NCI-H146 (cell line): Measurements from ENCODE around the gene HSDL1.

Source experiments
- DNase-seq: peaks from one replicate; lab custom pipeline; 2025; lab: John Stamatoyannopoulos, UW

Gene HSDL1

GRCh38 chr16:84144859-84145639 is at the start of gene HSDL1, which contains the start of gene DNAAF1:
Gene HSDL1, minus strand, starts transcription at chr16:84145177. Its CDS starts 13,856 bp downstream, at chr16:84131321.
Gene DNAAF1, plus strand, starts transcription at chr16:84145308. Its CDS starts 133 bp downstream, at chr16:84145441.
- DNase-seq, result peak; percentile 75

GRCh38 chr16:84194018-84194417 is 49.0 kb upstream of the HSDL1 start:
- DNase-seq, result no peak

GRCh38 chr16:84193480-84193879 is 48.5 kb upstream of the HSDL1 start:
- DNase-seq, result no peak

DNA sequence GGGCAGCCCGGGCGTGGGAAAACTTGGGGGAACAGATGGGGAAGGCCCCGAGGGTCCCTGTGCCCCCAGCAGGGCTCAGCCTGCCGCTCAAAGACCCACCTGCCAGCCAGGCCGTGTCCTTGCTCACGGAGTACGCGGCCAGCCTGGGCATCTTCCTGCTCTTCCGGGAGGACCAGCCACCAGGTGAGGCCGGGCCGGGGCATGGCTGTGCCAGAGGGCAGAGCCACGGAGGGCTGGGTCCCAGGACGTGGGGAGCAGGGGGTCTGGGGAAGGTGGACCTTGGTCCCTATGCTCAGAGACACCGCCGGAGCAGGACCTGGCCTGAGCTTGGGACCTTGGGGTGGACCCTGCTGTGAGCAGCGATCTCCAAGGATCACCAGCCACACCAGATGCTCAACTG is 46.5 kb upstream of the HSDL1 start:
- no peak for DNase-seq

DNA sequence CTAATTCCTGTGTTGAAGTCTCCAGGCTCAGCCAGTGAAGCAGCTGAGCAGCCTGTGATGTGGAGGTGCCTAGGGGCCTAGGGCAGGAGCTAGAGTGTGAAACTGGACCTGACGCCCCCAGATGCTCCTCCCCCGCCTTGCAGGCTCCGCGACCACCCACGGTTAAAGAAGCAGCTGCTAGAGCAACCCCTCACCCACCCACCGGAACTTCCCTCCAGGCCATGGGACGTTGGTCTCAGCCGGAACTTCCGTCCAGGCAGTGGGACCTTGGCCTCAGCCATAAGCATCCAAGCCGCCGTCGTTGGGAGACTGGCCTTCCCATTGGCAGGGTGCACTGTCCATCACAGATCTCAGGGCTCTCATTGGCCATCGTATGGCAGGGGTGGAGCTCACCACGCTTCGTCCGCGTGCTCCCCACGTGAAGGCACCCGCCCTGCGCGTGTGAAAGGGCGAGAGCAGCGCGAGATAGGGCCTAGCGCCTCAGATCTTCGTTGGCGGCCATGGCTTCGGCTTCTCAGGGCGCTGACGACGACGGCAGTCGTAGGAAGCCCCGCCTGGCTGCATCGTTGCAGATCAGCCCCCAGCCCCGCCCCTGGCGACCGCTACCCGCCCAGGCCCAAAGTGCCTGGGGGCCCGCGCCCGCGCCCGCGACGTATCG is 45.9 kb upstream of the HSDL1 start, which contains the start of gene ADAD2:
Gene ADAD2 (plus strand): TSS at position 427 of the 658 bp plus-strand sequence. CDS start 74 bp downstream, at position 501.
- DNase-seq, result no peak

DNA sequence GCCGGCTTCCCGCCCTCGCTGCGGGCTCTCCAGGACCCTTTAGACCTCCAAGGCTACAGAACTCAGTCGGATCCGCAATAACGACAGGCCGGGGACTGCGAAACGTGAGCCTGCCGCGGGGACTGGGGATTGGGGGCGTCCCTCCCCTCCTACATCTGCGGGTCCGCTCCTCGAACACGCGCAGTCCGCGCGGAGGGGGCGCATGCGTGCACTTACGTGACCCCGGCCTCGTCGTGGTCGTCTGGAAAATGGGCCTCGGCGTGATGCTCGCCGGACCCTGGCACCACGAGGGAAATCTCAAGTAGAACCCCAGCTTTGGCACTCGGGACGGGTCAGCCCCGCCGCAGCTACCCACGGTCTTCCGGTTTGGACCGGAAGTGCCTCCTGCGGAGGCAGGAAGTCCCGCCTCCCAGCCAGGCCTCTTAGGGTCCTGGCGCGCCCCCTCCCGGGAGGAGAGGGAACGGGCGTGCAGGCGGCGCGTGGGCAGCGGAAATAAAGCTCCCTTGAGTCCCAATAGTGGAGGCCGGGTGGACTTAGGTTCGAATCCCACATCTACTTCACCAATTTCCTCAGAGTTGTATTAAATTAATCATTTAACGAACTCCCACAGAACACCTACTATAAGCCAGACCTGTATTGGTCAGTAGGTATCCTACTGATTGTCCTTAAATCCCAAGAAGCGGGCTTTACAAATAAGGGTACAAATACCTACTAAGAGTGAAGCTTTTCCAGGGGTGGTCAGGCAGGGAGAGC is 41.9 kb upstream of the HSDL1 start, which contains the start of gene TAF1C:
Gene TAF1C (minus strand): TSS at position 373 of the 753 bp plus-strand sequence. CDS start 2,069 bp downstream, outside the sequence.
- peak; percentile 90 for DNase-seq

DNA sequence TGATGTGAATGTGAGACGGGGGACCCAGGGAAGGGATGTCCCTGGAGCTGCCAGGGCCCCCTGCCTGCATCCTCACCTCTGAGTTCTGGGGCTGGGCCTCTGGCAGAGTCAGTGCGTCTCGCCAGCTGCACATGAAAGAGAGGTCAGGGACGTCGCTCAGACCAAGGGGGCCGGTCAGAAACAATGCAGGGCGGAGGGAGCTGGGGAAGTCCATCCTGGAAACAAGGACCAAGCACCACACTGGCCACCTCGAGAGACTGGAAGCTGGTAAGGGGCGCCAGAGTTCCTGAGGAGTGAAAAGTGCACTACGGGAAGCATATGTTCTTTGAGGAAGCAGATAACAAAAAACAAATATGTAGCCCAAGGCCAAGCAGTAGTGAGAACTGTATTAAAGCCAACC is 39.8 kb upstream of the HSDL1 start:
- DNase-seq, result no peak

GRCh38 chr16:84183911-84184591 is 39.1 kb upstream of the HSDL1 start:
- no peak for DNase-seq

DNA sequence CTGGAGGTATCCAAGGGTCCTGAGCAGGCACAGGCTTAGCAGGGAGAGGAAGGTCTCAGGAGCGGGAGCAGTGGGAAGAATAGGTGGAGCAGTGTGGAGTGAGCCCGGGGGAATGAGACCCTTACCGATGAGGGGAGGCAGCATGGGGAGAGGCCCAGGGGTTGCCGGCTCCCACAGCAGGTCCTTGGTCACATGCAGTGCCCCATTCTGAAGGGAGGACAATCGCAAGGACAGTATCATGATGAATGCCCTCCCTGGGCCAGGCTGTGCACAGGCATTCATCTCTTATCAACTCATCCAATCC is 38.5 kb upstream of the HSDL1 start:
- no peak for DNase-seq

DNA sequence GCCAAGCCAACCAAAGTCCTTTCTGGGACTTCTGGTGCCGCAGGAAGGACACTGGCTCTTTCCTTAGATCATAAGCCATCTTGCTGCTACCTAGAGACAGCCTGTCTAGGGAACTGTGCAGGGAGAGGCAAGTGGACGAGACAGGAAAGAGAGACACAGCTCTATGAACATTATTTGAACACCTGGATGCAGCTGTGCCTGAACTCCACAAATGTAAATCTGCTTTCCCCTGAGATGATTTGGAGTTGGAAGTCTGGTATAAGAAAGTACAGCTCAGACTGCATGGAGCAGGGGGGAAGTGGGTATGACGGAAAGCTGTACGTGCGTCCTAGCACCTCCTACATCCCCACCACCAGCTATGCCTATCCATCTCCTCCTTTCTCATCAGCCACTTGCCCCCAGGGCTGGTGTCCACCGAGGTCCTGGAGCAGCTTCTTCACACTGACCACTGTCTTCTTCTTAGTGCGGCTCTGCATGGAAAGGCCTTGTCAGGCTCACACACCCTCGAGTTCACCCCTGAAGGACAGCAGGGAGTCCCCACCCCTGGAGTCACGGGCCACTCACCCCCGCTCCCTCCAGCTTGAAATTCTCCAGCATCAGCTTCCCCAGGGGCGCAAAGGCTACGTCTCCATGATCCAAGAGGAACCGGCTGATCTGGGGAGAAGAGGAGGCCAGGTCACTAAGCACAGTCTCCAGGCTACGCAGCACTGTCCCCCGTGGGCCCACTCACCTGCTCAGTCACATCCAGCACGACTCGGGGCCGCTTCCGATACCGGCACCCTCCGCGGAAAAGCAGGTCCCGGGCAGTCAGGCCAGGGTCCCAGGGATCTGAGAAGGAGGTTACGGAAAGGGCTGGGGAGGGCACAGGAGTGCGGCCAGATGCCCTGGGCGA is 37.9 kb upstream of the HSDL1 start:
- no peak for DNase-seq

DNA sequence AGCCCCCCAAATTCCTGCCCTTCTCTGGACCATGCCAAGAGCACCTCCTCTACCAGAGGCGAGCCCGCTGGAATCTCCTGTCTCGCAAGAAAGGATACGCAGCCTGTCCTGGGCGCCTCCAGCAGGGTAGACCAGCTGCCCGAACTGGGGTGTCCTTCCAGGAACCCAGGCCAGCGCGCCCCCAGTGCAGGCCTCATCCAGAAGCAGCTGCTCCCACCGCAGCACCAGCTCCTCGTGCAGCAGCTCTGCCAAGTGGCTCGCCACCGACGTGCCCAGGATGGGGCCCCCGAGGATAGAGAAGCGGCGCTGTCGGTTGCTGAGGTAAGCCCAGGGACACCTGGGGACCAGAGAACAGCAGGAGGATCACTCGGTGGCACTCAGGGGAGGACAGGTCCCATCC is 37.1 kb upstream of the HSDL1 start:
- DNase-seq, result no peak

DNA sequence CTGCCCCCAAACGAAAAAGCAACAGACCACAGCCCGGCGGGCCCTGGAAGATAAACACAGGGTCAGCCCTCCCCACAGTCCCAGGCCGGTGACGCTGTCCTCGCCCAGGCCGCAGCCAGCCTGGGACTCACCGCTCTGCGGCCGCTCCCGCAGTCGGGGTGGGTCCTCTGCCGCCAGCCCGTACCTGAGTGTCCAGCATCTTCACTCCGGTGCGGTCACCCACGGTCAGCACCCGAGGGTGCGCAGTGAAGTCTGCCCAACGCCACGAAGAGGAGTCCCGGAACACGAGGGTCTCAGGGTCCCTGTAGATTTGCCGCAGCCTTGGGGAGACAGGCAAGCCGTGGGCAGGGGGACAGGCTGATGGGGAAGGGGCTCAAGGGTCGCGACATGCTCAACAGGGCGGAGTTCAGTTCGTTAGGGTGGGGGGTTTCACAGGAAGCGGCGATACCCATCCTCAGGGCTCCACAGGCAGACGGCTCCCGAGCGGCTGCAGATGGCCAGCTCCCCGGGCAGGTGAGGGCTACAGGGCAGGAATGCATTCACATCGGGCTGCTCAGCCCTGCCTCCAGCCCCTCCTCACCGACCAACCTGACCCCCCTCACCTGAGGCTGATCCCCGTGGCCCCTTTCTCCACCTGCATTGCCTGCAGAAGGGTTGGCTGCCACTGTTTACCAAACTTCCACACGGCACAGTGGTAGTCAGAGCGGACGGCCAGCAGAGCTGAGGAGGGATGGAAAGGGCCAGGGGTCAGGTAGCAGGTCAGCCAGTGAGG is 36.4 kb upstream of the HSDL1 start:
- DNase-seq, result no peak

DNA sequence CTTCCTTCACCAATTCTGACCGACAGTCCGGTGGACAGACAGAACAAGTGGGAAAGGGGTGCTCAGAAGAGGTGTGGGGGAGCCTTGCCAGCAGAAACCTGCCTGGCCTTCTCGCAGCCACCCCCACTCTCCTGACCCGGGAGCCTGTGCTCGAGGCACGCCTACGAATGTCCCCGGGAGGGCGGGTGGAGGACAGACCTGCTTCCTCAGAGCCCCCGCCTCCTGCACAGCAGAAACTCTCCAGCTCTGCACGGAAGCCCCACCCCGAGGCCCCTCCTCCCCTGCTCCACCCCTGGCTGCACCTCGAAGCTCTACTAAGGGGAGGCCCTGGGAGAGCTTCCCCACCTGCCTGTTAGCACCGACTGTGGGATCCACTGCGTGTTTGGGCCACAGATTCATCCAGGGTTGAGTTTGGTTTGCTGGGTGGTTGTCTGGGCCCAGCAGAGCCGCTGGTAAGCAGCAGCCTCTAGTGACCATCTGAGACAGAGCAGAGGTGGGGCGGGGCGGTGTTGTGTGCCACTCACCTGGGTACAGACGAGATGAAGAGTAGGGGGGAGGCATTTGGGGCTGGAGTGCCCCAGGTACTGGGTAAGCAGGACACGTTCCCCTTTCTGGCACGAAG is 35.7 kb upstream of the HSDL1 start:
- DNase-seq, result no peak

DNA sequence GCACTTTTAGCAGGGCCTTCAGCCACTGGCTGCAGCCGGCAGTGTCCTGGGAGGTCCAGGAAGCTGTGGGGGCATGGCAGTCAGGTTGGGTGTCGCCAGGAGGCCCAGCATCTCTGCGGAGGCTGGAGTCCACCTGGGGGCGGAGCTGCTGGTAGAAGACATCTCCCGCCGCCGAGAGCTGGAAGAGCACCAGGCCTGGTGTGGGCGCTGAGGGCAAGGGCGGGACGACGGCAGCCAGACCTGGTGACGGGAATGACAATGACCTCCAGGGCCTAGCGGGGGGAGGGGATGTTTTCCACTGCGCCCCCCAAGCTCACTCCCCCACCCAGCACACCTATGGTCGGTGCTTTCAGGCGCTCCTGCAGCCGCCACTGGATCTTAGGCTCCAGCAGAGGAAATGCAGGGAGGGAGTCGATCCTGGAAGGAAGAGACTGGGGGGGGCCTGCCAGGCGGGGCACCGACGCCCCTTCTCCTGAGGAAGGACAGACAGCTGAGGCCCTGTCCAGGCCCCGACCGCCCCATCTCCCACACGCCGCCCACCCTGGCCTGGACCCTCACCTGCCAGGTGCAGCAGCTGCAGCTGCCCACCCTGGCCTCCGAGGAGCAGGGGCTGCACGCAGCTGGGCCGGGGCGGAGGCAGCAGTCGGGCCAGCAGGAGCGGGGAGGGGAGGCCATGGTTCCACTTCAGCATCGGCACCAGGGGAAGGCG is 34.8 kb upstream of the HSDL1 start:
- DNase-seq, result no peak

DNA sequence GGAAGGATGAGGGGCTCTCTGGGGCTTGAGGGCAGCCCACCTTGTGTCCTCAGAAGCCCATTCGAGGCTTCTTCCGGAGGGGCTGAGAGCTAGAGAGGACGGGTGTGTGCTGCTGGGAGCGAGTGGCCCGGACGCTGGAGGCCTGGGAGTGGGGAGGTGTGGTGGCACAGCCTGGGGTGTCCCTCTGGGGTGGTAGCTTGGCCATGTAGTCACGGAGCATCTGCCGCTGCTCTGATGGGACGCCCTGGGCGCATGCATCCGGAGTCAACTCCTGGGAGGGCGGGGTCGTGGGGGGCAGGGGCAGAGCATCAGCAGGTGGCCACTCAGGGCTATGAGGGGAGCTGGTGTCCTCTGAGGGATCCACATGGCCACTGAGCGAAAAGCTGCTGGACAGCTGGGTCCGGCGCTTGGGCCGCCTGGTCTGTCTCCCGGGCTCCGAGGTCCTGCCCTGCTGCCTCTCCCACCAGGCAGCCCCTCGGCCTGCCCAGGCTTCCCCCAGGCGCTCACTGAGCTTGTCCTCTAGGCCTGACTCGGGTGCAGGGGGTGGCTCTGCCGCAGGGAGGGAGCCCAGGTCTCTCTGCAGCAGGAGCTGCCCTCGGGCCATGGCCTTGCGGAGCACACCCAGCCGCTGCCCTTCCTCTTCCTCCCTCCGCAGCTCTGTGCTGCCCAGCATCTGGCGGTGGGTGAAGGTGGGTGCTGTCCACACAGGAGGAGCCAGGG is 34.1 kb upstream of the HSDL1 start:
- no peak for DNase-seq

DNA sequence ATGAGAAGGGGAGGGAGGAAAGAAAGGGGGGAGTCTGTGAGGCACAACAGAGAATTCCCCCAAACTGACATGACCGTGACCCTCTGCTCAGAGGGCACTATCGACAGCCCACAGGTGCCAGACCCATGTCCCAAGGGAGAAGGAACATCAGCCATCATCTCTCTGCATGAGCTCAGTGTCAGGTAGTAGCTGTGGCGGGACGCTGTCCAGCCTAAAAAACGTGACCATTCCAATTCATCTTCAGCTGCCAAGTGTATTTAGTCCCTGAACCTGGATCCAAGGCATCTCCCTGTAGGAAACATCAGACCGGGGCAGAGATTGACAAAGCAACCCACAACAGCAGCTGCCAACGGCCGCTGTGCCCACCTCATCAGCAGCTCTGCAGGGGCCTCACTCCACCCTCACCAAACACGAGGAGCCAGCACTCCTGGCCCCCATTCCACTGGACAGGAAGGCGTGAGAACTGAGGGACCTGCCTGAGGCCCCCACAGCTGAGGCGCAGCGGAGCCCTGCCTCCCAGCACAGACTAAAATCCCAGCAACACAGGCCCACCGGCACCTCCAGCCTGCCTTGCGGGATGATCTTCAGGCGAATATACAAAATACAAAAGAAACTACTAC is 33.3 kb upstream of the HSDL1 start:
- DNase-seq, result no peak

DNA sequence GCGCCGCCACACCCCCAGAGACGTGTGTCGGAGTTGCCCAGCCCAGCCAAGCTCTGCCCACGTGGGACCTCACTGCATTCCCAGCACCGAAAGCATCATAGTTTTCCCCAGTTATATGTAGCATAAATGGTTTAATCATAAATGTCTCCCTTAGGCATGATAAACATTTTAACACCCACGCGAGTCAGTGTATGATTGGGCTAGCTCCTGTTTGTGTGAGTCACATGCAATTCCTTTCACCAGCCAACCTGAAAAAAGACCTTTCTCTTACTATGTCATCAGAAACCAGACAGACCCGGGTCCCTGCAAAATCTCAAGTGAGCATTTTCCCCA is 32.7 kb upstream of the HSDL1 start:
- DNase-seq, result no peak
